Right lobe of liver (tissue), 4 donors: ENCODE data around the gene SGPP2.

Experiments used
- POLR2A ChIP-seq: fragments of 450-650 bp; IDR thresholded peaks from one replicate; pipeline ENCODE4 v1.6.1; 2017; ENCODE audit warnings: antibody characterized with exemption, mild to moderate bottlenecking
- TF ChIP-seq, protein P1 (sequence below), 4 donors: fragments of 200-600 bp in 3 of 4; fragments of 450-650 bp in 1 of 4; IDR thresholded peaks; one replicate each; pipeline versions ENCODE4 v1.5.1 to v1.8.0; 2016 to 2022; ENCODE audit warnings: antibody characterized with exemption in 4 of 4, mild to moderate bottlenecking in 2 of 4
- donor health status: DM: no; HTN: no; CAD: no.
- donor health status: DM: no; HTN: no; CAD: no.
- donor health status: DM: no; HTN: yes; CAD: no.

GRCh38 chr2:222561151-222561550, 136.8 kb downstream of the SGPP2 start:
- TF ChIP-seq, protein P1, sequence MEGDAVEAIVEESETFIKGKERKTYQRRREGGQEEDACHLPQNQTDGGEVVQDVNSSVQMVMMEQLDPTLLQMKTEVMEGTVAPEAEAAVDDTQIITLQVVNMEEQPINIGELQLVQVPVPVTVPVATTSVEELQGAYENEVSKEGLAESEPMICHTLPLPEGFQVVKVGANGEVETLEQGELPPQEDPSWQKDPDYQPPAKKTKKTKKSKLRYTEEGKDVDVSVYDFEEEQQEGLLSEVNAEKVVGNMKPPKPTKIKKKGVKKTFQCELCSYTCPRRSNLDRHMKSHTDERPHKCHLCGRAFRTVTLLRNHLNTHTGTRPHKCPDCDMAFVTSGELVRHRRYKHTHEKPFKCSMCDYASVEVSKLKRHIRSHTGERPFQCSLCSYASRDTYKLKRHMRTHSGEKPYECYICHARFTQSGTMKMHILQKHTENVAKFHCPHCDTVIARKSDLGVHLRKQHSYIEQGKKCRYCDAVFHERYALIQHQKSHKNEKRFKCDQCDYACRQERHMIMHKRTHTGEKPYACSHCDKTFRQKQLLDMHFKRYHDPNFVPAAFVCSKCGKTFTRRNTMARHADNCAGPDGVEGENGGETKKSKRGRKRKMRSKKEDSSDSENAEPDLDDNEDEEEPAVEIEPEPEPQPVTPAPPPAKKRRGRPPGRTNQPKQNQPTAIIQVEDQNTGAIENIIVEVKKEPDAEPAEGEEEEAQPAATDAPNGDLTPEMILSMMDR (IDR thresholded peaks at IDR 0.05), result no peak
- TF ChIP-seq POLR2A, result no peak
